ENCODE measurements around the gene NT5C. TPM values are rescaled to one million over a fixed set of nuclear protein-coding genes. Genes with fewer than 3 reads are reported as not detected.

NT5C gene
- total and polyA plus RNA-seq, 4 donors = 13.6 to 27.2 (median 24.5) TPM

GRCh38 chr17:75151930-75152329 lies 20.4 kb upstream of the NT5C start:
- H3K9ac ChIP-seq (ENCODE audit: low read depth in 1 of 2, low read length in 2 of 2) = no peak overlapping the region
- no peaks in the 10 kb centered on the region for H3K9me3 ChIP-seq (ENCODE audit: control insufficient read depth in 4 of 4, low read length in 3 of 4)
- no peak for TF ChIP-seq CTCF (IDR thresholded peaks at IDR 0.05; ENCODE audit: low read depth, low read length, missing input control)
- TF ChIP-seq GABPA (IDR thresholded peaks at IDR 0.05 in 1 of 2, conservative IDR thresholded peaks at IDR 0.05 in 1 of 2) = no peak
- TF ChIP-seq HNF4A (conservative IDR thresholded peaks at IDR 0.05) = no peak
- TF ChIP-seq YY1 (IDR thresholded peaks at IDR 0.05) = no peak
- no peak for TF ChIP-seq EGR1 (IDR thresholded peaks at IDR 0.05; ENCODE audit: low read depth in 2 of 2)
- TF ChIP-seq JUND (IDR thresholded peaks at IDR 0.05) = no peak
- TF ChIP-seq RAD21 (IDR thresholded peaks at IDR 0.05) = no peak
- no peak for TF ChIP-seq TAF1 (conservative IDR thresholded peaks at IDR 0.05)
- TF ChIP-seq HNF4G (IDR thresholded peaks at IDR 0.05) = no peak
- TF ChIP-seq MAX (IDR thresholded peaks at IDR 0.05) = no peak
- no peak for TF ChIP-seq NR2F2 (IDR thresholded peaks at IDR 0.05)
- peaks cover 0 to 16% (median 8%) of the 10 kb centered on the region in 4 donors for H3K4me1 ChIP-seq (ENCODE audit: control insufficient read depth in 4 of 4, insufficient read depth in 4 of 4, low read length in 3 of 4)
- H3K27me3 ChIP-seq (ENCODE audit: control insufficient read depth in 4 of 4, insufficient read depth in 4 of 4, low read length in 3 of 4) = no peaks in the 10 kb centered on the region
- 95% methylated on average over 6 of the region's 6 CpGs for WGBS
- H3K36me3 ChIP-seq (ENCODE audit: control insufficient read depth in 4 of 4, insufficient read depth in 3 of 4, low read depth in 1 of 4, low read length in 3 of 4) = peaks cover 0 to 3% (median 2%) of the 10 kb centered on the region in 4 donors
- H3K27ac ChIP-seq (ENCODE audit: low read depth in 1 of 2, low read length in 2 of 2) = no peak overlapping the region
- H3K4me3 ChIP-seq (ENCODE audit: low read depth in 1 of 3, low read length in 3 of 3) = no peak overlapping the region
- DNase-seq (ENCODE audit: low spot score) = no peak

GRCh38 chr17:75147878-75148546 lies 16.5 kb upstream of the NT5C start:
- Histone ChIP-seq H3K4me3 (ENCODE audit: low read depth in 1 of 3, low read length in 3 of 3) (no peak overlapping the region), H3K27ac (ENCODE audit: low read depth in 1 of 2, low read length in 2 of 2) (no peak overlapping the region), H3K9me3 (ENCODE audit: control insufficient read depth in 4 of 4, low read length in 3 of 4) (no peaks in the 10 kb centered on the region), H3K36me3 (ENCODE audit: control insufficient read depth in 4 of 4, insufficient read depth in 3 of 4, low read depth in 1 of 4, low read length in 3 of 4) (peaks cover 2 to 19% (median 3%) of the 10 kb centered on the region in 4 donors), H3K4me1 (ENCODE audit: control insufficient read depth in 4 of 4, insufficient read depth in 4 of 4, low read length in 3 of 4) (peaks cover 0 to 3% (median 2%) of the 10 kb centered on the region in 4 donors), H3K27me3 (ENCODE audit: control insufficient read depth in 4 of 4, insufficient read depth in 4 of 4, low read length in 3 of 4) (no peaks in the 10 kb centered on the region), H3K9ac (ENCODE audit: low read depth in 1 of 2, low read length in 2 of 2) (no peak overlapping the region)
- TF ChIP-seq CTCF (IDR thresholded peaks at IDR 0.05; ENCODE audit: low read depth, low read length, missing input control) (no peak), REST (IDR thresholded peaks at IDR 0.05) (no peak), NR2F2 (IDR thresholded peaks at IDR 0.05) (no peak), GABPA (IDR thresholded peaks at IDR 0.05 in 1 of 2, conservative IDR thresholded peaks at IDR 0.05 in 1 of 2) (no peak), ZBTB33 (IDR thresholded peaks at IDR 0.05) (no peak), HNF4A (conservative IDR thresholded peaks at IDR 0.05) (no peak)
- WGBS = 89% methylated on average over 6 of the region's 6 CpGs
- no peak for DNase-seq (ENCODE audit: low spot score)

All from liver (tissue), 9 donors.